ENCODE results near the gene MEPCE.
A peak's percentile ranks its signal among the peaks of the same experiment; 100 is the strongest.
"Not testable (repeated sequence)": the region's sequence is repeated elsewhere in the genome, so short reads cannot be mapped to it uniquely, and the experiment has no call there.

The MEPCE gene

GRCh38 chr7:100429637-100430492, at the start of gene MEPCE:
Gene MEPCE (plus strand): TSS chr7:100429831. CDS start chr7:100430019, 188 bp downstream.
- DNase-seq: peak; percentile 91 to 98

GRCh38 chr7:100380196-100380595, 49.4 kb upstream of the MEPCE start:
- DNase-seq: peak in 1 of 2 donors; percentile 40

- DNase-seq: not testable (repeated sequence)
These were observed 47.9 kb upstream of the MEPCE start for GRCh38 chr7:100381531-100382233.

GRCh38 chr7:100382234-100382853, 47.3 kb upstream of the MEPCE start:
- not testable (repeated sequence) for DNase-seq

DNA sequence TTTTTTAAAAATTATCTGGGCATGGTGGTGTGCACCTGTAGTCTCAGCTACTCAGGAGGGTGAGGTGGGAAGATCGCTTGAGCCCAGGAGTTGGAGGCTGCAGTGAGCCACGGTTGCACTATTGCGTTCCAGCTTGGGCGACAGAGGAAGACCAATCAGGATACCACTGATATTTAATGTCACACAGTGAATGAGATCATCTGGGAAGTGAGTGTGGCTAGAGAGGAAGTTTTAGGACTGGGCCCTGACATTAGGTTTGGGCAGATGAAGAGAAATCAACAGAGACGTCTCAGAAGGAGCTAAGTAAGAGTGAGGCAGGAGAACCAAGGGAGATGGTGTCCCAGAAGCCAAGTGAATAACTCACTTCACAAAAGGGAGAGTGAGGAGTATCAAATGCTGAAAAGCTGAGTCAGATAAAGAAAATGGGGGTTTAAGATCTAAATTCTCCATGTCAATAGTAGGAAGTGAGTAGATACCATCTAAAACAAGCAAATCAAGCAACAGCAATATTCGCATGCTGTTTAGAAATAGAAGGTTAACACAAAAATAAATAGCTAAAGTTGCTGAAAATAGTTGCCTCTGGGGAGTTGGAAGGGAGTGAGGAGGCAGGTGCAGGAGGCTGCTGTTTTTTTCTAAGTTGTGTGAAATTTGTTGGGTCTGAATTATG, 44.9 kb upstream of the MEPCE start:
- no peak for DNase-seq

- DNase-seq: no peak
These were observed 42.7 kb upstream of the MEPCE start for GRCh38 chr7:100386940-100387339.

GRCh38 chr7:100387695-100388094, 41.9 kb upstream of the MEPCE start:
- no peak for DNase-seq

DNA sequence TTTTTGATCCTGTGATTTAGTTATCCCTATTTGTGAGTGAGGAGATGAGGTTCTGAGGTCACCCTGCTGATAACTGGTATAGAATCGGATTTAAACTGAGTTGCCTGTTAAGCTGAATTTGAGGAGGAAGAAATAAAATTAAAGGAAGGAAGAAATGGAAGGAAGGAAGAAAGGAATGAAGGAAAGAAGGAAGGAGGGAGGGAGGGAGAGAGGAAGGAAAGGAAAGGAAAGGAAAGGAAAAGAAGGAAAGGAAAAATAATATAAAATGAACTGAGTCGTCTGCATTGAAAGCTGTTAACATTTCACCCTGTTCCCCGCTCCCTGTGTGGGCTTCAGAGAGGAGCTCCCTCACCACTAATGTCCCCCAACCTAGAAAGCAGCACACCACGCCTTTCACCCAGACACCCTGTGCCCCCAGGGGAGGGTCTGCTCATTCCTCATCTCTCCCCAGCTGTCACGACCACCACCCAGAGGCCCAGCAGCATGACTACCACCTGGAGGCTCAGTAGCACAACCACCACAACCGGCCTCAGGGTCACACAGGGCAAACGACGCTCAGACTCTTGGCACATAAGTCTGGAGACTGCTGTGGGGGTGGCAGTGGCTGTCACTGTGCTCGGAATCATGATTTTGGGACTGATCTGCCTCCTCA, 40.1 kb upstream of the MEPCE start:
- DNase-seq: no peak

DNA sequence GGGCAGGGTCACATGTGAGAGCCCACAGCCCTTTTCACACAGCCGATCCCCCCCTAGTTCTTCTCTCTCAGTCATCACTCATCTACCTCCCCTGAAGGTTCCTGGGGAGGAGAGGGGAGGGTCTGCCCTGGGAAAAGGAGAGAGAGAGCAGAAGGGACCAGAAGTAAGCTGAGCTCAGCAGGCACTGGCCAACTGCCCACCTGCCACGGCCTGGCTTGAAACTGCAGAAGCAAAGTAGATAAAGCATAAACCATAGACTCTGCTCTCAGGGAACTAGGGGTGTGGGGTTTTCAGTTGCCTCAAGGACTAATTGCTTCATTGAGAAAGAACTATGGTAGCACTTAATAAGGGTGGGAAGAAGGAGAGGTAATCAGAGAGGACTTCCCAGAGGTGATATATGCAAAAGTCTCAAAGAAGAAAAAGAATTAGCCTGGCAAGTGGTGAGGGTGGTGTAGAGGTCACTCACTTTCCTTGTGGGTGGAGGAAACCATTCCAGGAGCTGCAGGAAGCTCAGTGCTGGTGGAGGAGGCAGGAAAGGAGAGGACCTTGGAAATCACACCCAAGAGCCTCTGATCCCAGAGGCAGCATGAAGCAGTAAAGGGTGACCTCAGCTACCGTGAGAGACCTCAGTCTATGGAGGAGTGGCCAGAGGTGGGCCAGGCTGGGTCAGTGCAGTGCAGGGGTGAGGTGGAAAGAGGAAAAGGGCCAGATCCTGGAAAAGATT, 39.2 kb upstream of the MEPCE start:
- no peak for DNase-seq

GRCh38 chr7:100393233-100393905, 36.3 kb upstream of the MEPCE start:
- no peak for DNase-seq

GRCh38 chr7:100394077-100394476, 35.6 kb upstream of the MEPCE start:
- no peak for DNase-seq

DNA sequence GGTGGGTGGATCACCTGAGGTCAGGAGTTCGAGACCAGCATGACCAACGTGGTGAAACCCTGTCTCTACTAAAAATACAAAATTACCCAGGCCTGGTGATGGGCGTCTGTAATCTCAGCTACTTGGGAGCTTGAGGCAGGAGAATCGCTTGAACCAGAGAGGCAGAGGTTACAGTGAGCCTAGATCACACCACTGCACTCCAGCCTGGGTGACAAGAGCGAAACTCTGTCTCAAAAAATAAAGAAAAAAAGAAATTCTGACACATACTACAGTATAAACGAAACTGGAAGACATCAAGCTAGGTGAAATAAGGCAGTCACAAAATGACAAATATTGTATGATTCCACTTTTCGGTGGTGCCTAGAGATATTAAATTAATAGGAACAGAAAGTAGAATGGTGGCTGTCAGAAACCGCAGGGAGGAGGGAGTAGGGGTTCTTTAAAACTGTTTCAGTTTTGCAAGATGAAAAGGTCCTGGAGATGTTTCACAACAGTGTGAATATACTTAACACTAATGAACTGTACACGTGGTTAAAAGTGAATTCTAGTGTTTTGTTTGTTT, 33.1 kb upstream of the MEPCE start:
- peak in 1 of 2 donors; percentile 77 for DNase-seq

DNA sequence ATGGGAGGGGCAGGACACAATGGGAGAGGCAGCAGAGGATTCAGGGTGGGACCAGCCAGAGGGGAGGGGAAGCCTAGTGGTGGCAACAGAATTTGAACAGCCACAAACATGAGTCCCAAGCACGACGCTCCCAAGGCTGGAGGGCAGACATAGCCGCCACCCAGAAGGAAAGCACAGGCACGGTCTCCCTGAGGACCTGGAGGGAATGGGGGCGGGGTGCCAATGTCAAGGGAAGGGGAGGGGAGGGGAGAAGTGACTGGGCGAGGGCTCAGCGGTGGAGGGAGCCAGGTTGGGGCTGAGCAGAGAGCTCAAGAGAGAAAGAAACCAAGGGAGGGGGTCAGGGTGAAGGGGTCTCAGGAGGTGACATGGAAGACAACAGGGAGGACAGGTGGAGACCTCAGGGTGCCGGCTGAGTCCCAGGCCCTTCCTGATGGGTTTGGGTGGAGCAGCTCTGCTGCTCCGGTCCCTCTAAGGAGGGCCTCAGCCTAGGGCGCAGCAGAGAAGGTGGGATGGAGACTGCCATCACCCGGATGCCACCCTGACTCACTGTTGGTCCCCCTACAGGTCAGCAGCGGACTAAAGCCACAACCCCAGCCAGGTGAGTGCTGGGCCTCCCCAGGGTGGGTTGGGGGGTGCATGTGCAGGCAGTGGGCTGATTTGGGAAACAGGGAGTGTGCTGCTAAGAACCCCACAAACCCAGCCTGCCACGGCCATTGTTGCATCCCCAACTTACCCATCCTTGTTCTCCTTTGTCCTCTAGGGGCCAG, 32.1 kb upstream of the MEPCE start:
- DNase-seq: no peak

- no peak for DNase-seq
These were observed 31.4 kb upstream of the MEPCE start for GRCh38 chr7:100398239-100398638.

DNA sequence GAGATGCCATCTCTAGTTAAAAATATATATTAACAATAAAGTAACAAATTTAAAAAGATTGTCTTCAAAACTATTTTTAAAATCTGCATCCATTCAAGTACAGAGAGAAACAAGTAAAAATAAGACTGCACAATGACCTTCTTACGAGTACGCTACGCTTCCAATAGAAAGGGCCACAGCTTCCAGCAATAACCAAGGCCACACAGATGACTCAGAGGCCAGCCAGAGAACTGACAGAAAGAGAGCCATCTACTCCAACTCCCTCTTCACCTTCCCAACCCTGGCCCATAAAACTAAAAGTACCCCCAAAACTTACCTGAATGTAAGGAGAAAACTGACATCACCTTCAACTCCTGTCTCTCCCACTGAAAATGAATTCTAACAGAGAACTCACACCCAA, 29.6 kb upstream of the MEPCE start:
- no peak for DNase-seq

DNA sequence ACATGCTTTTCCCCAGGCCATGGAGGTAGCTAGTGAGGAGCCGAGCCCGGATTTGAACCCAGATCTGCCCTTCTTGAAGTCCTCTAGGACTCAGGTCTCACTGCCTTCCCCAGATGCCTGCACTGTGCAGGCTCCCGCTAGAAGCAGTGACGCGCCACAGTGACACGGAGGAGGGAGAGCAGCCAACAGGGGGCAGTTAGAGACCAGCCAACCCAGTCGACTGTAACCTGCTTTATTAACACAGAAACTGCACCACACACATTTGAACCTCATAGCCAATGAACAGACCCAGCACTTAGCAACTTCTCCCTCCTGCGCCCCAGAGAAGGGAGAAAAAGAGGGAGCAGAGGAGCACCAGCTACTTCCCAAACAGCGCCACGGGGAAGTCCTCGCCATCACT, 29.0 kb upstream of the MEPCE start:
- no peak for DNase-seq

- DNase-seq: no peak
These were observed 27.8 kb upstream of the MEPCE start for GRCh38 chr7:100401811-100402210.

- no peak for DNase-seq
These were observed 27.4 kb upstream of the MEPCE start for GRCh38 chr7:100402241-100402640.

- DNase-seq: no peak
These were observed 22.9 kb upstream of the MEPCE start for GRCh38 chr7:100406767-100407166.
